ENCODE data around the gene WDFY4. TPM values are rescaled to one million over a fixed set of nuclear protein-coding genes. Genes with fewer than 3 reads are reported as not detected.

Gene WDFY4
- polyA plus RNA-seq, 1 experiment = not detected

DNA sequence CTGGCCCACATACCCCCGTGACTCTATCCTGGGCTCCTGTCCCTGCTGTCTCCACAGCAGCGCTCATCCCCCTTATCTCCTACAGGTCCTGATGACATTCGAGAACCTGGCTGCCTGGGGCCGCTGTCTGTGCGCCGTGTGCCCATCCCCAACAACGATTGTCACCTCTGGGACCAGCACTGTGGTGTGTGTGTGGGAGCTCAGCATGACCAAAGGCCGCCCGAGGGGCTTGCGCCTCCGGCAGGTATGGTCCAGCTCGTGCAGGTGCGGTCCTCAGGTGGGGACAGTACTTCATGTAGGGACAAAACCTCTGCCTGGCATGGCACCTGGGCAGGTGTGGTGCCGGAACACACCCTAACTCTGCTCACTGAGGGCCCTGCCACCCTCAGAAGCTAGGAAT, 285.4 kb downstream of the WDFY4 start:
- DNase-seq (ENCODE audit: low read depth) = no peak
- POLR2A ChIA-PET = no interaction called here
- TF ChIP-seq, protein P1, sequence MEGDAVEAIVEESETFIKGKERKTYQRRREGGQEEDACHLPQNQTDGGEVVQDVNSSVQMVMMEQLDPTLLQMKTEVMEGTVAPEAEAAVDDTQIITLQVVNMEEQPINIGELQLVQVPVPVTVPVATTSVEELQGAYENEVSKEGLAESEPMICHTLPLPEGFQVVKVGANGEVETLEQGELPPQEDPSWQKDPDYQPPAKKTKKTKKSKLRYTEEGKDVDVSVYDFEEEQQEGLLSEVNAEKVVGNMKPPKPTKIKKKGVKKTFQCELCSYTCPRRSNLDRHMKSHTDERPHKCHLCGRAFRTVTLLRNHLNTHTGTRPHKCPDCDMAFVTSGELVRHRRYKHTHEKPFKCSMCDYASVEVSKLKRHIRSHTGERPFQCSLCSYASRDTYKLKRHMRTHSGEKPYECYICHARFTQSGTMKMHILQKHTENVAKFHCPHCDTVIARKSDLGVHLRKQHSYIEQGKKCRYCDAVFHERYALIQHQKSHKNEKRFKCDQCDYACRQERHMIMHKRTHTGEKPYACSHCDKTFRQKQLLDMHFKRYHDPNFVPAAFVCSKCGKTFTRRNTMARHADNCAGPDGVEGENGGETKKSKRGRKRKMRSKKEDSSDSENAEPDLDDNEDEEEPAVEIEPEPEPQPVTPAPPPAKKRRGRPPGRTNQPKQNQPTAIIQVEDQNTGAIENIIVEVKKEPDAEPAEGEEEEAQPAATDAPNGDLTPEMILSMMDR (IDR thresholded peaks at IDR 0.05; ENCODE audit: insufficient read depth, low read depth, low read length) = no peak
- Histone ChIP-seq H3K4me3 (ENCODE audit: low read depth, low read length) (no peak overlapping the region), H3K36me3 (ENCODE audit: control insufficient read depth, insufficient read depth, low read length) (no peaks in the 10 kb centered on the region), H3K27me3 (ENCODE audit: control insufficient read depth, insufficient read depth, low read length) (peaks cover 1% of the 10 kb centered on the region; the same call in 1 of the 2 replicates)
- CTCF ChIA-PET = interaction anchor here (0.5 to 0.9 kb wide), 2 partner anchors 182 to 192 kb away, joined by 3 read pairs; no protein-coding TSS in a partner anchor

DNA sequence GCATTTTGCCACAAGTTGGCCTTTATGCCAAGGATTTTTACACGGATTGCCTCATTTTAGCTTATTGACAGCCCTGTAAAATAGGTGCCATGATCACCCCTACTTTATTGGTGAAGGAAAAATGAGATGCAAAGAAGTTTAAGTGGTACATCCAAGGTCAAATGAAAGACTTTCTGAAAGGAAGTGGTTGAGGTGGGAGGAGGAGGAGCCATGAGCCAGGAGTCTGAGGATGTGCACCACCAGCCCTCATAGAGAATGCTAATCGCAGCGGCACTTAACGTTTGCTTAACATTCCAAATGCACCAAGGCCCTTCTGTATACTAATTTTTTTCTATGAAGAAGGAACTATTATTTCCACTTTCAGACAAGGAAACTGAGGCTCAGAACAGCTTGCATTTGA, 286.0 kb downstream of the WDFY4 start:
- H3K4me3 ChIP-seq (ENCODE audit: low read depth, low read length) = no peak overlapping the region
- POLR2A ChIA-PET = no interaction called here
- CTCF ChIA-PET = interaction anchor here (0.5 to 0.9 kb wide), 2 partner anchors 183 to 191 kb away, joined by 3 read pairs; no protein-coding TSS in a partner anchor
- peaks cover 1% of the 10 kb centered on the region; the same call in 1 of the 2 replicates for H3K27me3 ChIP-seq (ENCODE audit: control insufficient read depth, insufficient read depth, low read length)
- H3K36me3 ChIP-seq (ENCODE audit: control insufficient read depth, insufficient read depth, low read length) = no peaks in the 10 kb centered on the region
- DNase-seq (ENCODE audit: low read depth) = no peak
- TF ChIP-seq, protein P1 (IDR thresholded peaks at IDR 0.05; ENCODE audit: insufficient read depth, low read depth, low read length) = no peak

DNA sequence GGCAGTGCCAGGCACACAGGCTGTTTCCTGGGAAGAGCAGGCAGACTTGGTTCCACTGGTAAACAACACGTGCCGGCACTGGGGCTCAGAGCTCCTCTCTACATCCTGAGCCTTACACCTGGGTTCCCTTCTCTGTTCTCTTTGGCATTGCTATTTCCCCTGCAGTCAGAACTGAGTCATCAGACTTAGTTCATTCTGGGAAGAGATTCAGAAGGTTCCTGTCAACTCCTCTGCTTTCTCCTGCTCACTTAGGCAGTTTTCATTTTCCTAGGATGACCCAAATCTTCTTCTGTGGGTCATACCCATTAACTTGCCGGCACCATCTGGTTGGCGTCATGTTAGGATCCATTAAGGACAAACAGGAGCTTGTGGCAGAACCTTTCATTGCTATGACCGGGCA, 288.4 kb downstream of the WDFY4 start:
- Histone ChIP-seq H3K4me3 (ENCODE audit: low read depth, low read length) (no peak overlapping the region), H3K36me3 (ENCODE audit: control insufficient read depth, insufficient read depth, low read length) (no peaks in the 10 kb centered on the region), H3K27me3 (ENCODE audit: control insufficient read depth, insufficient read depth, low read length) (0 out of 2 replicates have a peak, but pooled peaks cover 3% of the 10 kb centered on the region)
- ChIA-PET POLR2A (no interaction called here), CTCF (interaction anchor here (0.6 kb wide), 1 partner anchor 1269 kb away, joined by 3 read pairs; no protein-coding TSS in a partner anchor)
- DNase-seq (ENCODE audit: low read depth) = no peak
- TF ChIP-seq, protein P1 (IDR thresholded peaks at IDR 0.05; ENCODE audit: insufficient read depth, low read depth, low read length) = no peak

DNA sequence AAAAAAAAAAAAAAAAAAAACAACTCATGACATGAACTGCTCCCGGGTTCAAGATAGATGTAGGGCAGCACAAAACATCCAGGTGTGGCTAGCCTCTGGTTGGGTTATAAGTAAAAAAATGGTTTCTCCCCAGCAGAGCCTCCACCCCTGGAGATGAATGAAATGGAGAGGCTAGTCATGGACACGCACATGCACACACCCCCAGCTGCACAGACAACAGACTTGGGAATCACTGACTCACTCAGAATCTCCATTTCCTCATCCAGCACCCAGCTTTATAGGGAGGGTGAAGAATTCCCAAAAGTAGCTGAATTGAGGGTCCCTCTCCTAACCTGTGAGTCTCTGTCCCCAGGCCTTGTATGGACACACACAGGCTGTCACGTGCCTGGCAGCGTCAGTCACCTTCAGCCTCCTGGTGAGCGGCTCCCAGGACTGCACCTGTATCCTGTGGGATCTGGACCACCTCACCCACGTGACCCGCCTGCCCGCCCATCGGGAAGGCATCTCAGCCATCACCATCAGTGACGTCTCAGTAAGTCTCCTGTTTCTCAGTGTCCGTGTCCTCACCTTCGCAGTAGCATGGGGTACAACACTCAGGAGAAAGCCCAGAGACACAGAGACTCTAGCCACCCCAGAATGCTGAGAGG, 290.0 kb downstream of the WDFY4 start:
- ChIA-PET POLR2A (no interaction called here), CTCF (interaction anchor here (0.6 to 2.7 kb wide), 3 partner anchors 188 to 319 kb away, joined by 3 to 17 read pairs (median 6); no protein-coding TSS in a partner anchor)
- DNase-seq (ENCODE audit: low read depth) = no peak
- TF ChIP-seq, protein P1 (IDR thresholded peaks at IDR 0.05; ENCODE audit: insufficient read depth, low read depth, low read length) = no peak
- Histone ChIP-seq H3K27me3 (ENCODE audit: control insufficient read depth, insufficient read depth, low read length) (peaks cover 5% of the 10 kb centered on the region; the same call in 1 of the 2 replicates), H3K36me3 (ENCODE audit: control insufficient read depth, insufficient read depth, low read length) (no peaks in the 10 kb centered on the region), H3K4me3 (ENCODE audit: low read depth, low read length) (no peak overlapping the region)

DNA sequence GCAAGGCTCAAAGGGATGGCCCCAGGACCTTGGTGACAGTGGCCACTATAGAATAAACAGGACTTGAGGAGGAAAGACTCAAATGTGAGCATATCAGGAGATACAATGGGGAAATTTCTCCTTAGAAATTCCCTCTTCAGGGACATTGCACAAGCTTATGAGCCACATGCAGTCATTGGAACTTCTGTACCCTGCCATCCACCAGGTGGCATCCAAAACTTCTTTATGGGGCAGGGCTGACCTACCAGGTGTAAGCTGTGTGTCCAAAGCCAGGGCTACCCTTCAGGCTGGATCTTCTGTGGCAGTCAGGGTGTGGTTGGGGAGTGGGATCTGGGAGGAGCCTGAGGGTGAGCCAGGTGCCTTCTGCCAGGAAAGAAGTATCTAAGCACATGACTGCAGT, 291.5 kb downstream of the WDFY4 start:
- H3K4me3 ChIP-seq (ENCODE audit: low read depth, low read length) = no peak overlapping the region
- no peak for DNase-seq (ENCODE audit: low read depth)
- TF ChIP-seq, protein P1 (IDR thresholded peaks at IDR 0.05; ENCODE audit: insufficient read depth, low read depth, low read length) = peak; percentile 22; the same call in 1 of the 2 replicates
- H3K27me3 ChIP-seq (ENCODE audit: control insufficient read depth, insufficient read depth, low read length) = peaks cover 9% of the 10 kb centered on the region
- no peaks in the 10 kb centered on the region for H3K36me3 ChIP-seq (ENCODE audit: control insufficient read depth, insufficient read depth, low read length)
- POLR2A ChIA-PET = no interaction called here
- CTCF ChIA-PET = interaction anchor here (0.6 to 2.7 kb wide), 3 partner anchors 176 to 318 kb away, joined by 3 to 17 read pairs (median 6); no protein-coding TSS in a partner anchor
